Measurements from ENCODE around the gene NUP88. TPM values are rescaled to one million over a fixed set of nuclear protein-coding genes. Genes with fewer than 3 reads are reported as not detected.
"Not testable (repeated sequence)": the region's sequence is repeated elsewhere in the genome, so short reads cannot be mapped to it uniquely, and the experiment has no call there.

NUP88 gene
- total and polyA plus RNA-seq, 4 experiments from 2014 or later = 91.0 to 142 (median 101) TPM

- CTCF ChIA-PET (ENCODE audit: partially characterized antibody) = no interaction called here
- intact Hi-C loops (cut with micrococcal nuclease) = no loop called here
- POLR2A ChIA-PET (ENCODE audit: partially characterized antibody) = interaction anchor here (0.7 kb wide), 1 partner anchor 11 kb away, joined by 3 read pairs; no protein-coding TSS in a partner anchor
- H3K4me3 Mint-ChIP-seq = no peak overlapping the region
- no peak for DNase-seq
- H3K27me3 ChIP-seq (ENCODE audit: insufficient read depth, low read length) = no peaks in the 10 kb centered on the region
- peaks cover 34% of the 10 kb centered on the region for H3K4me1 ChIP-seq (ENCODE audit: insufficient read depth, low read length)
- no peaks in the 10 kb centered on the region for H3K9me3 Mint-ChIP-seq
- H3K36me3 ChIP-seq (ENCODE audit: insufficient read depth, low read length) = peaks cover 53% of the 10 kb centered on the region
- peaks cover 21 to 44% (median 30%) of the 10 kb centered on the region in 4 donors for H3K4me1 Mint-ChIP-seq
- peak overlapping the region in 2 of 7 donors; percentile 37 to 41 for H3K27ac Mint-ChIP-seq
- H3K27me3 Mint-ChIP-seq = no peaks in the 10 kb centered on the region
- H3K4me3 ChIP-seq (ENCODE audit: low read length in 2 of 2) = no peak overlapping the region
- H3K27ac ChIP-seq (ENCODE audit: low read depth, low read length) = no peak overlapping the region
- no peaks in the 10 kb centered on the region for H3K9me3 ChIP-seq (ENCODE audit: control insufficient read depth in 1 of 2, low read length in 2 of 2)
- peaks cover 45 to 77% of the 10 kb centered on the region in 2 donors for H3K36me3 Mint-ChIP-seq
Observed at GRCh38 chr17:5434984-5435383, 15.5 kb upstream of the NUP88 start.

- H3K4me3 ChIP-seq (ENCODE audit: low read length in 2 of 2) = no peak overlapping the region
- H3K27ac ChIP-seq (ENCODE audit: low read depth, low read length) = no peak overlapping the region
- POLR2A ChIA-PET (ENCODE audit: partially characterized antibody) = interaction anchor here (1.2 kb wide), 1 partner anchor 13 kb away, joined by 3 read pairs; the partner anchor contains the start of genes NUP88 and RPAIN
- Mint-ChIP-seq H3K4me3 (no peak overlapping the region), H3K4me1 (peaks cover 6 to 18% (median 13%) of the 10 kb centered on the region in 4 donors), H3K27ac (peak overlapping the region in 3 of 7 donors; percentile 17 to 30 (median 23)), H3K9me3 (no peaks in the 10 kb centered on the region), H3K27me3 (no peaks in the 10 kb centered on the region), H3K36me3 (peaks cover 61 to 87% of the 10 kb centered on the region in 2 donors)
- H3K36me3 ChIP-seq (ENCODE audit: insufficient read depth, low read length) = peaks cover 73% of the 10 kb centered on the region
- CTCF ChIA-PET (ENCODE audit: partially characterized antibody) = interaction anchor here (0.7 kb wide), 1 partner anchor 9 kb away, joined by 6 read pairs; no protein-coding TSS in a partner anchor
- no peaks in the 10 kb centered on the region for H3K27me3 ChIP-seq (ENCODE audit: insufficient read depth, low read length)
- intact Hi-C loops (cut with micrococcal nuclease) = no loop called here
- H3K4me1 ChIP-seq (ENCODE audit: insufficient read depth, low read length) = peaks cover 12% of the 10 kb centered on the region
- DNase-seq = no peak
- H3K9me3 ChIP-seq (ENCODE audit: control insufficient read depth in 1 of 2, low read length in 2 of 2) = no peaks in the 10 kb centered on the region
Observed at GRCh38 chr17:5431949-5432556, 12.6 kb upstream of the NUP88 start.

GRCh38 chr17:5431234-5431633 lies 11.8 kb upstream of the NUP88 start:
- H3K4me1 ChIP-seq (ENCODE audit: insufficient read depth, low read length); H3K27me3 ChIP-seq (ENCODE audit: insufficient read depth, low read length); H3K4me3 Mint-ChIP-seq; H3K4me3 ChIP-seq (ENCODE audit: low read length in 2 of 2); intact Hi-C loops (cut with micrococcal nuclease); H3K9me3 ChIP-seq (ENCODE audit: control insufficient read depth in 1 of 2, low read length in 2 of 2); H3K27me3 Mint-ChIP-seq; DNase-seq; POLR2A ChIA-PET (ENCODE audit: partially characterized antibody); H3K4me1 Mint-ChIP-seq; H3K27ac ChIP-seq (ENCODE audit: low read depth, low read length); H3K9me3 Mint-ChIP-seq: not testable (repeated sequence)
- CTCF ChIA-PET (ENCODE audit: partially characterized antibody) = interaction anchor here (5.6 kb wide), 1 partner anchor 8 kb away, joined by 26 read pairs; the partner anchor contains the start of gene C1QBP
- peaks cover 73% of the 10 kb centered on the region for H3K36me3 ChIP-seq (ENCODE audit: insufficient read depth, low read length)
- H3K36me3 Mint-ChIP-seq = peaks cover 58 to 81% of the 10 kb centered on the region in 2 donors
- H3K27ac Mint-ChIP-seq = peak overlapping the region in 4 of 7 donors; percentile 1 to 74 (median 34)

GRCh38 chr17:5430413-5430999 lies 11.0 kb upstream of the NUP88 start:
- Mint-ChIP-seq H3K27ac (peak overlapping the region in 4 of 7 donors; percentile 1 to 48 (median 4)), H3K27me3 (no peaks in the 10 kb centered on the region), H3K4me1 (peaks cover 0 to 7% (median 3%) of the 10 kb centered on the region in 4 donors), H3K4me3 (no peak overlapping the region), H3K36me3 (peaks cover 60 to 85% of the 10 kb centered on the region in 2 donors), H3K9me3 (no peaks in the 10 kb centered on the region)
- no peaks in the 10 kb centered on the region for H3K9me3 ChIP-seq (ENCODE audit: control insufficient read depth in 1 of 2, low read length in 2 of 2)
- peaks cover 76% of the 10 kb centered on the region for H3K36me3 ChIP-seq (ENCODE audit: insufficient read depth, low read length)
- CTCF ChIA-PET (ENCODE audit: partially characterized antibody) = interaction anchor here (5.6 kb wide), 1 partner anchor 8 kb away, joined by 26 read pairs; the partner anchor contains the start of gene C1QBP
- no peak overlapping the region for H3K27ac ChIP-seq (ENCODE audit: low read depth, low read length)
- no peaks in the 10 kb centered on the region for H3K4me1 ChIP-seq (ENCODE audit: insufficient read depth, low read length)
- intact Hi-C loops (cut with micrococcal nuclease) = no loop called here
- H3K27me3 ChIP-seq (ENCODE audit: insufficient read depth, low read length) = no peaks in the 10 kb centered on the region
- no peak overlapping the region for H3K4me3 ChIP-seq (ENCODE audit: low read length in 2 of 2)
- POLR2A ChIA-PET (ENCODE audit: partially characterized antibody) = no interaction called here
- no peak for DNase-seq

- H3K4me1 Mint-ChIP-seq = peaks cover 0 to 7% (median 2%) of the 10 kb centered on the region in 4 donors
- Histone ChIP-seq H3K36me3 (ENCODE audit: insufficient read depth, low read length) (peaks cover 75% of the 10 kb centered on the region), H3K4me1 (ENCODE audit: insufficient read depth, low read length) (no peaks in the 10 kb centered on the region), H3K27me3 (ENCODE audit: insufficient read depth, low read length) (no peaks in the 10 kb centered on the region), H3K4me3 (ENCODE audit: low read length in 2 of 2) (no peak overlapping the region), H3K27ac (ENCODE audit: low read depth, low read length) (no peak overlapping the region), H3K9me3 (ENCODE audit: control insufficient read depth in 1 of 2, low read length in 2 of 2) (no peaks in the 10 kb centered on the region)
- no peak for DNase-seq
- POLR2A ChIA-PET (ENCODE audit: partially characterized antibody) = interaction anchor here (0.7 kb wide), 1 partner anchor 10 kb away, joined by 3 read pairs; the partner anchor contains the start of genes NUP88 and RPAIN
- H3K27me3 Mint-ChIP-seq = no peaks in the 10 kb centered on the region
- CTCF ChIA-PET (ENCODE audit: partially characterized antibody) = interaction anchor here (5.6 kb wide), 1 partner anchor 9 kb away, joined by 26 read pairs; the partner anchor contains the start of gene C1QBP
- peak overlapping the region in 6 of 7 donors; percentile 30 to 84 (median 51) for H3K27ac Mint-ChIP-seq
- no peak overlapping the region for H3K4me3 Mint-ChIP-seq
- intact Hi-C loops (cut with micrococcal nuclease) = no loop called here
- H3K9me3 Mint-ChIP-seq = no peaks in the 10 kb centered on the region
- H3K36me3 Mint-ChIP-seq = peaks cover 53 to 87% of the 10 kb centered on the region in 2 donors
Observed at GRCh38 chr17:5429191-5429887, 9.9 kb upstream of the NUP88 start.

- H3K36me3 ChIP-seq (ENCODE audit: insufficient read depth, low read length) = peaks cover 65% of the 10 kb centered on the region
Observed at GRCh38 chr17:5425826-5426225, 6.4 kb upstream of the NUP88 start.

More at GRCh38 chr17:5425826-5426225, 6.4 kb upstream of the NUP88 start:
- Histone ChIP-seq H3K27ac (ENCODE audit: low read depth, low read length) (no peak overlapping the region), H3K4me3 (ENCODE audit: low read length in 2 of 2) (no peak overlapping the region), H3K9me3 (ENCODE audit: control insufficient read depth in 1 of 2, low read length in 2 of 2) (no peaks in the 10 kb centered on the region), H3K4me1 (ENCODE audit: insufficient read depth, low read length) (peaks cover 16% of the 10 kb centered on the region), H3K27me3 (ENCODE audit: insufficient read depth, low read length) (no peaks in the 10 kb centered on the region)
- H3K4me3 Mint-ChIP-seq = no peak overlapping the region
- POLR2A ChIA-PET (ENCODE audit: partially characterized antibody) = no interaction called here
- peaks cover 38 to 80% of the 10 kb centered on the region in 2 donors for H3K36me3 Mint-ChIP-seq
- H3K4me1 Mint-ChIP-seq = peaks cover 11 to 28% (median 20%) of the 10 kb centered on the region in 4 donors
- intact Hi-C loops (cut with micrococcal nuclease) = no loop called here
- no peak for DNase-seq
- H3K9me3 Mint-ChIP-seq = no peaks in the 10 kb centered on the region
- CTCF ChIA-PET (ENCODE audit: partially characterized antibody) = interaction anchor here (5.6 kb wide), 1 partner anchor 13 kb away, joined by 26 read pairs; the partner anchor contains the start of gene C1QBP
- peak overlapping the region in 2 of 7 donors; percentile 22 to 31 for H3K27ac Mint-ChIP-seq
- H3K27me3 Mint-ChIP-seq = no peaks in the 10 kb centered on the region

Data from CD4-positive, alpha-beta memory T cell (primary cell).